HEK293T (cell line): ENCODE measurements around the gene MTMR3.

Experiments used
- BHLHE40 ChIP-seq: fragments of 450-650 bp; IDR thresholded peaks from 2 replicates; pipeline ENCODE4 v1.6.1; 2016; ENCODE audit warnings: mild to moderate bottlenecking, moderate library complexity, borderline replicate concordance
- CTBP1 ChIP-seq: fragments of 450-650 bp; IDR thresholded peaks from 2 replicates; pipeline ENCODE4 v1.6.1; 2016; ENCODE audit warnings: borderline replicate concordance
- ELF4 ChIP-seq: fragments of 450-650 bp; IDR thresholded peaks from 2 replicates; pipeline ENCODE4 v1.6.1; 2017; ENCODE audit warnings: antibody characterized with exemption
- FOXA1 ChIP-seq: fragments of 450-650 bp; IDR thresholded peaks from 2 replicates; pipeline ENCODE4 v1.6.1; 2016; ENCODE audit warnings: mild to moderate bottlenecking
- FOXK2 ChIP-seq: fragments of 450-650 bp; IDR thresholded peaks from 2 replicates; pipeline ENCODE4 v1.6.1; 2016; ENCODE audit warnings: mild to moderate bottlenecking
- LEF1 ChIP-seq: fragments of 450-650 bp; IDR thresholded peaks from 2 replicates; pipeline ENCODE4 v1.6.1; 2017; ENCODE audit warnings: mild to moderate bottlenecking, borderline replicate concordance
- PKNOX1 ChIP-seq: fragments of 450-650 bp; IDR thresholded peaks from 2 replicates; pipeline ENCODE4 v1.6.1; 2016
- SUZ12 ChIP-seq: fragments of 450-650 bp; IDR thresholded peaks from 2 replicates; pipeline ENCODE4 v1.6.1; 2016; ENCODE audit warnings: mild to moderate bottlenecking
- TARDBP ChIP-seq: fragments of 450-650 bp; IDR thresholded peaks from 2 replicates; pipeline ENCODE4 v1.6.1; 2016

GRCh38 chr22:29883045-29883774, at the start of gene MTMR3:
- TF ChIP-seq LEF1 (no peak), PKNOX1 (no peak), FOXA1 (no peak), TARDBP (no peak), BHLHE40 (no peak), ELF4 (no peak), CTBP1 (no peak), SUZ12 (no peak), FOXK2 (no peak)
